ENCODE measurements around the gene KRI1. TPM values are rescaled to one million over a fixed set of nuclear protein-coding genes. Genes with fewer than 3 reads are reported as not detected.

Gene KRI1
- total RNA-seq = 64.8 and 65.0 TPM in 2 replicates

DNA sequence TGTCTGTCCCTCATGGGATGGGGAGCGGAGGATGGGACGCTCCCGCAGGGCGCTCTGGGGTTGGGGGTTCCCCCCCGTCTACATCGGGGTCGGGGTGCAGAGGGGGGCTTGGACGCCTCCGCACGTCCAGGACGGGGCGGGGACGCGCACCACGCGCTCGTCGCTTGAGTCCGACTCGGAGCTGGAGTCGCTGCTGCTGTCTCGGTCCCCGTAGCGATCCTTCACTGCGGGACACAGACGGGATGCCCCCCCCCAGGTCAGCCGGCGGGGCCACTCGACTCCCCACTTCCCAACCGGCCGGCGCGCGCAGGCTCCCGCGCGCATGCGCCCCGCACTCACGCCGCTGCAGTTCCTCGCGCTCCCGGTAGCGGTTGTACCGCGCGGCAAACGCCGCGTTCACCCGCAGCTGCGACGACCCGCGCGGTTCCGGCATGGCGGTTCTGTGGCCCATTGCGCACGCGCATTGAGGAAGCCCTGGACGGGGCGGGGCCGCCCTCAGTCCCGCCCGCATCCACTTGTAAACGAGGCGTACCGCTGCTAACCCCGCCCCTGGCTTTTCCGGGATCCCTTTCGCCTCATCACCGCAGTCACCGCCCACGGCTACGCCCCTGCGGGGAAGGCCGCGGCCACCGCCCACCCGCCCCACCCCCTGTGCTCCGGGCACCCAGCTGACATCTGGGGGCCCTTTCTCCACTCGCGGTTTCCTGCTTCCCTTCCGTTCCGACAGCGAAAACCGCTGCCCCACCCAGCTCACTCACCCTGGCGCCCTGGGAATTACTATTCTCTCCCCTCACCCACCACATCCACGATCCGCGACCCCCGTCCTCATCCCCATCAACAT, at the start of gene KRI1:
Gene KRI1 (minus strand): TSS at position 444 of the 841 bp plus-strand sequence. CDS start 11 bp downstream, at position 433.
- intact Hi-C loops (cut with micrococcal nuclease) = loop anchor here (1.0 to 5.0 kb wide), 16 partner anchors 11 to 527 kb away; partner anchors contain the start of genes CARM1, PPAN, RAVER1 and SMARCA4

DNA sequence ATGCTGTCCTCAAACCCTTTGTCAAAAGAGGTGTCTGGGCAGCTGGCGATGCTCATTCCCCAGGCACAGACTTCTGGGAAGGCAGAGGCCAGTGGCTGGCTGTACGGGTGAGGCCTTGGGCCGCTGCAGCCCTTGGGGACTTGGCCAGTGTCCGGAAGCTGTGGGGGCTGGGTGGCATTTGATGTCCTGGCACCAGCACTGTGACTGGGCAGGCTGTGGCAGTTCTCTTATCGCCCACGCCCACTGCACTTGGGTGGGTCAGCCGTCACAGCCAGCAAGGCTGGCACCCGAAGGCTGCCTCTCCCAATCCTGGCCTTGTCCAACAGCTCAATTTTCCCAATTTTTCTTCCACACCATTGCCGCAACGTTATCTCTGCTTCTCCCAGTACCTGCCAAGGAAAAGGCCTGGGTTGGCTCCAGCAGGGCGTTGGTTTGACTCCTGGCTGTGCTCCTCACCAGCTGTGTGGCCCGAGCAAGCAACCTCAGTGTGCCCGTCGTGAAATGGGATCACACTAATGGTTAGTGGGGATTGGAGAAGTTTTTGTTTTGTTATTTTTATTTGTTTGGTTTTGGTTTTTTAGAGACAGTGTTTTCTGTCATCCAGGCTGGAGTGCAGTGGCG, 46.8 kb upstream of the KRI1 start:
- intact Hi-C loops (cut with micrococcal nuclease) = no loop called here

DNA sequence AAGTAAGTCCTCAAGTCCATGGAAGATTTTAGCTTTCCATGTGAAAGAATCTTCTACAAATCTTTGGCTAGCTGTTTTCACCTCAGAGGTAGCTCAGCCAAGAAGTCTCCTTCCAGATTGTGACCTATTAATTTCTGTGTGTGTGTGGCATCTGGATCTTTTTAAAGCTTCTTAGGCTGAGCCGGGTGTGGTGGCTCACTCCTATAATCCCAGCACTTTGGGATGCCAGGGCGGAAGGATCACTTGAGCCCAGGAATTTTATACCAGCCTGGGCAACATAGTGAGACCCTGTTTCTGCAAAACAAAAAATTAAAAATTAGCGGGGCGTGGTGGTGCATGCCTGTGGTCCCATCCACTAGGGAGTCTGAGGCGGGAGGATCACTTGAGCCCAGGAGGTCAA, 46.1 kb upstream of the KRI1 start:
- intact Hi-C loops (cut with micrococcal nuclease) = no loop called here

DNA sequence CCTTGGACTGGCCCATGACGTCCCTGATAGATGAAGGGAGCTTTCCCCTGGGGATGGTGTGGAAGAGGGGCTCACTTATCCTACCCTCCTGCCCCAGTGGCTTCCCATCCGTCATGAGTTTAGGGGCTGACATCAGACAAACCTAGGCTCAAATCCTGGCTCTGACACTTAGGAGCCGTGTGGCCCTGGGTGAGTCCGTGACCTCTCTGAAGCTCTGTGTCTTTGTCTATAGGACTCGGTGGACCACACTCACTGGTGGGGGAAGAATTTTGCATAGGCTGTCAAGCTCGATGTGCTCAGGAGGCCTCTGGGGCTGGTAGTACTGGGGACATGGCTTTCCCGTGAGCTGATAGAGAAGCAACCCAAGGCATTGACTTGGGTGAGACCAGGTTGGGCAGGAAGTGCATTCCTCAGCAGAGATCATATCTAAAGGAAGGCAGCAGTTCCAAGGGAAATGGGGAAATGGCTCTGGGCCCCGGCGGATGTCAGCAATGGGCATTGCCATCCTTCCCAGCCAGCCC, 38.7 kb upstream of the KRI1 start:
- intact Hi-C loops (cut with micrococcal nuclease) = loop anchor here (1.0 kb wide), 2 partner anchors 20 to 23 kb away; no protein-coding TSS in a partner anchor

DNA sequence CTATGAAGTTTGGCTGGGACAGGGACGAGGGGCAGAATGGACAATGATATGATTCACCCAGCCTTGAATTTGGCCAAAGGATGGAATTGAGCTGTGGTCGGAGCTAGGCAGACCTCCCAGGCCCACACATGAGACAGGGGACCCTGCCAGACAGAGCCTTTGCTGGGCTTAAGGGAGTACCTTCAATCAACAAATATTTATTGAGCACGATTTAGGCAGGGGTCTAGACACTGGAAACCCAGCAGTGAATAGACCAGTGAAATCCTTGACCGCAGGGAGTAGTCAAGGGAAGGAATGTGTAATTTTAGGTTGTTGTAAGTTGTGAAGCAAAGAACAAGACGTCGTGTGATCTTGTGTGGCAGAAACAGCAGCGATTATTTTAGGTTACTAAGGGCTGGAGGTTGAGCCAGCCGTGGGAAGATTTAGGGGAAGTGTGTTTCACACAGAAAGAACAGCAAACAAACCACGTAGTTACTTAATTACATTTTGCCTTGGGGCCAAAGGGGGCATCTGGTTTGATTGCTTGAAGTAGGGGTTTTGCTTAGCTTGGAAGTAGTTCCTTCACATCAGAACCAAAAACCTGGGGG, 38.2 kb upstream of the KRI1 start:
- intact Hi-C loops (cut with micrococcal nuclease) = loop anchor here (1.0 to 2.0 kb wide), 6 partner anchors 9 to 91 kb away; no protein-coding TSS in a partner anchor

DNA sequence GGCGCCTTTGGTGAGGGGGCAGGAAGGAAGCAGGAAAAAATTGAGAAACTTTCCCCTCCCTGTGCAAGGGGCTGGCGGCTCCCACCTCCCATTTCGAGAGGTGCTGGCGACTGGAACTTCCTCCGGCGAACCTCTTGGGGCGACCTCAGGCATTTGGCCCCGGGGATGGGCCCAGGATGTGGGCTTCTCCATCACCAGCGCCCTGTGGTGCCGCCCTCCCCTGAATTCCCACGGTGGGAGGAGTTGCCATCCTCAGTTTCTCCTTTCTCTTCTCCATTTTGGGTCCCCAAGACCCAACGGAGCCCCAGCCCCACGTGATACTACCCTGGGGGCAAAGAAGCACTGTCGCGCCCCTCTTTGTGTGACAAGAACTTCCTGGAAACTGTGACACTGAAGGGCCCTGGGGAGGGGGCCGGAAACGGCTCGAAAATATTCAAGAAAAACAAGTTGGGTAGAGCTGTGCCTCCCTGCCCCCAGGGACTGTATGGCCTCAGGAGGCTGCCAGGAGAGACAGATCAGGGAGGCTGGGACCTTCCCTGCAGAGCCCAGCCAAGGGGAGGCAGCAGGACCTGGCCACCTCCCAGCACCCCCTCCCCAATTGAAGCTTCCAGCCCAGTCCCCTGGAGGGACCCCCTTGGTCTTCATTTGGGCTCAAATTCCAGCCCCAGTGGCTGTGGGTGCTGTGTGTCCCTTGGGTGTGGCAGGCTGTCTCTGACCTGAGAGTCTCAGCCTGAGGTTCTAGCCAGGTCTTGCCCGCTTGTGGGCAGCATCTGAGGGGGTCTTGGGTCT, 37.5 kb upstream of the KRI1 start:
- intact Hi-C loops (cut with micrococcal nuclease) = loop anchor here (1.0 to 2.0 kb wide), 4 partner anchors 8 to 92 kb away; no protein-coding TSS in a partner anchor

DNA sequence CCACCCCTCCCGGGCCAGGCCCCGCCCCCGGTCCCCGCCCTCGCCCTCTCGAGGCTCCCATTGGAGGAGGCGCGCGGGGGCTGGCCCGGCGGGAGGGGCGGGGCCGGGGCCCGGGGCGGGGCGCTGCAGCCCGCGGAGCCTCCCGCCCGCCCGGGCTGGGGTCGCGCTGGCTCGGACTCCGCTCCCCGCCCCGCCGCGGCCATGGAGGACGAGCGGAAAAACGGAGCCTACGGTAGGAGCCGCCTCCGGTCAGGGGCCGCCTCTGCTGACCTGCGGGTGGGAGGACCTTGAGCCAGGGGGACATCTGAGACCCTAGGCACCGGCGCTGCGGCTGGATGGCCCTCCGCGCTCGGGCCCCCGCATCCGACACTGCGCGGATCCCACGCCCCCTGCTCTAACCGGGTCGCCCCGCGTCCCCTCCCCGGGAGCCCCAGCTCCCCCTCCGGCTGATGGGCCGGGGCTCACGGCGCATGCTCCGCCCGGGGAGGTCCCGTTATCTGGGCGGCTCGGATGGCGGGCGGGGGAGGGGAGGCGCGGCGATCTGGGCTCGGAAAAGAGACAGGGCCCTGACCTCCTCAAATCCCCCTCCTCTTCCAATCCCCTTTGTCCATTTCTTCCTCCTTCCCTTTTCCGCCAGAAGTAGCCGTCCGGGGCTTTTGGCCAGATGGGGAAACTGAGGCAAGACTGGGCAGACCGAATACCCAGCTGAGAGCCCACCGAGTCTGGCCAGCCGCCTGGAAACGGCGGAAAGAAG, 36.7 kb upstream of the KRI1 start:
- intact Hi-C loops (cut with micrococcal nuclease) = loop anchor here (1.0 to 2.0 kb wide), 4 partner anchors 7 to 92 kb away; no protein-coding TSS in a partner anchor

DNA sequence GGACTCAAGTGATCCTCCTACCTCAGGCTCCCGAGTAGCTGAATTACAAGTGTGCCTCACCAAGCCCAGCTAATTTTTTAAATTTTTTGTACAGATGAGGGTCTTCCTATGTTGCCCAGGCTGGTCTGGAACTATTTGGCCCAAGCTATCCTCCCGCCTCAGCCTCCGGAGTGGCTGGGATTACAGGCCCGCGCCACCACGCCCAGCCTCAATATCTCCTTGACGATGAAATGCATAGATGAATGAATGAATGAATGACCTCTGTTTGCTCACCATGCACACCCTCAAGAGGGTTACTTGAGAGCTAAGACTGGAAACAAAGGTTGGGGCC, 36.2 kb upstream of the KRI1 start:
- intact Hi-C loops (cut with micrococcal nuclease) = loop anchor here (2.0 kb wide), 1 partner anchor 93 kb away; no protein-coding TSS in a partner anchor

DNA sequence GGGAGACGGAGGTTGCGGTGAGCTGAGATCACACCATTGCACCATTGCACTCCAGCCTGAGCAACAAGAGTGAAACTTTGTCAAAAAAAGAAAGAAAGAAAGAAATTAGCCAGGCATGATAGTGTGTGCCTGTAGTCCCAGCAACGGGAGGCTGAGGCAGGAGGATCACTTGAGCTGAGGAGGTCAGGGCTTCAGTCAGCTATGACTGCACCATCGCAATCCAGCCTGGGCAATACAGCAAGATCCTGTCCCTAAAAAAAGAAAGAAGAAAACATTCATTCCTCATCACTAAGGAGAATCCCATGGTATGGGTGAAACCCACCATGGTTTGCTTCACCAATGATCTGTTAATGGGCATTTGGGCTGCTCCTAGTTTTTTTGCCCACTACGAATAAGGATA, 34.3 kb upstream of the KRI1 start:
- intact Hi-C loops (cut with micrococcal nuclease) = no loop called here

DNA sequence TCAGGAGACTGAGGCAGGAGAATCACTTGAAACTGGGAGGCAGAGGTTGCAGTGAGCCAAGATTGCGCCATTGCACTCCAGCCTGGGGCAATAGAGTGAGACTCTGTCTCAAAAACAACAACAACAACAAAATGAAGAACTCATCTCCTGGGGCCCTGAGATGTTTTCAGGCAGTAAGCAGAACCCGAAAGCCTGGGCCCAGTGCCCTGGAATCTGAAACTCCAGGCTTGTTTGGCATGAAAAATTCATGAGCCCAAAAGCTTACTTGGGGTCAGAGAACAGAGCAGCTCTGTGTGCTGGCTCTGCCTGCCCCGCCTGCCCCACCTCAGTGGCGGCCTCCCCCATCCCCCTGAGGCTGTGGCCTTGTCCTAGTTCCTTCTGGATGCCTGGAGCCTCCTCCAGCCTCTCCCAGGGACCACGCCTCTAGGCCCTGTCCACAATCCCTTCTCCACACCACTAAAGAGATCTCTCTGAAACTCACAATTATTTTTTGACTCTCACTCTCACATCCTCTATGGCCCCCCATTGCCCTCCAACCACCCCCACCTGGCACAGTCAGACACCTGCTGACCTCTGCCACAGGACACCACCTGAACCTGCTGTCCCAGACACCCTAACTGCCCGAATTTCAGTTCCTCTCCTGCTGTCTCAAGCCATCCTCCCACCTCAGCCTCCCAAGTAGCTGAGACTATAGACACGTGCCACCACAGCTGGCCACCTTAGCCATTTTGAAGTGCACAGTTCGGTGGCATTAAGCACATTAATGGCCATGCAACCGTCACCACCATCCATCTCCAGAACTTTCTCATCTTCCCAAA, 28.2 kb upstream of the KRI1 start:
- intact Hi-C loops (cut with micrococcal nuclease) = no loop called here

DNA sequence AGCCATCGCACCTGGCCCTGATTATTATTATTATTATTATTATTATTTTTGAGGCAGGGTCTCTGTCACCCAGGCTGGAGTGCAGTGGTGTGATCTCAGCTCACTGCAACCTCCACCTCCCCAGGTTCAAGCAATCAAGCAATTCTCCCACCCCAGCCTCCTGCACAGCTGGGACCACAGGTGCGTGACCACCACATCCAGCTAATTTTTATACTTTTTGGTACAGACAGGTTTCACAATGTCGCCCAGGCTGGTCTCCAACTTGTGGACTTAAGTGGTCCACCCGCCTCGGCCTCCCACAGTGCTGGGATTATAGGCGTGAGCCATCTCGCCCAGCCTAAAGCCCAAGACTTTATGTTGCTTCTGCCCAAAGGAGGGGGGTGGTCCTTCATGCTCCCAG, 27.3 kb upstream of the KRI1 start:
- intact Hi-C loops (cut with micrococcal nuclease) = no loop called here

DNA sequence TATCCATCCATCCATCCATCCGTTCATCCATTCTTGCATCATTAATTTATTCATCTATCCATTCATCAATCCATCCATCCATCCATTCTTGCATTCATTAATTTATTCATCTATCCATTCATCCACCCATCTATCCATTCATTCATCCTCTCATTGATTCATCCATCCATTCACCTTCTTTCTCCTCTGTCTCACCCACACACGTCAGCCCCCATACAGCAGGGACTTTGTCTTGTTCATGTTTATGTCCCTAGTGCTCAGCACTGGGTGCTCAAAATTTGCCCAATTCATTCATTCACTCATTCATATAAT, 22.0 kb upstream of the KRI1 start:
- intact Hi-C loops (cut with micrococcal nuclease) = no loop called here

DNA sequence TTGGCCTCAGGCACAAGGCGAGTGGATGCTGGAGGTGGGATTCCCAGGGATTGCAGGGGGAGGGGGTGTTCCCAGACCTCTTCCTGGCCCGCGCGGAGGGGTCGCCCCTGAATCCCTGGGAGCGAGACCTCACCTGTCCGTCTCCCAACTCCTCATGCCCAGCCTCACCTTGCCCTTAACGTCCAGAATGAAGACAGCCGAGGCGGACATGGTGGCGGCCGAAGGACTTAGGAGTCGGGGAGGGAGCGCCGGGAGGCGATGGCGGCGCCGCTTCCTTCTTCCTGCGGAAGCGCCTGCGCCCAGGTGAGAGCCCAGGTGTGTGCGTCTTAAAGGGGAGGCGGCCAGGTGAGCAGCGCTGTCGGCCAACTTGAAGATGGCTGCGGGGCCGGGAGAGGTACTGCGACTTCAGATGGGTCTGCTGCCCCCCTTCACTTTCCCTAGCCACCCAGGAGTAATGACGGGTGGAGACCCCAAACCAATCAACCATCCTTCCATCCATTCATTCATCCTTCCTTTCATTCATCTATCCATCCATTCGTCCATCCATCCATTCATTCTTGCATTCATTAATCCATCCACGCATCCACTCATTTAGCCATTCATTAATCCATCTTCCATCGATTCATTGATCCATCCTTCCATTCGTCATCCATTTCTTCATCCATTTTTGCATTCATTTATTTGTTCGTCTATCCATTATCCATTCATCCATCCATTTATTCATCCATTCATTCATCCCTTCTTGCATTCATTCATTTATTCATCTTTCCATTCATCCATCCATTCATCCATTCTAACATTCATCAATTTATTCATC, 21.4 kb upstream of the KRI1 start, which contains the start of gene AP1M2:
Gene AP1M2 (minus strand): TSS at position 291 of the 817 bp plus-strand sequence. CDS start 81 bp downstream, at position 210.
- intact Hi-C loops (cut with micrococcal nuclease) = no loop called here

DNA sequence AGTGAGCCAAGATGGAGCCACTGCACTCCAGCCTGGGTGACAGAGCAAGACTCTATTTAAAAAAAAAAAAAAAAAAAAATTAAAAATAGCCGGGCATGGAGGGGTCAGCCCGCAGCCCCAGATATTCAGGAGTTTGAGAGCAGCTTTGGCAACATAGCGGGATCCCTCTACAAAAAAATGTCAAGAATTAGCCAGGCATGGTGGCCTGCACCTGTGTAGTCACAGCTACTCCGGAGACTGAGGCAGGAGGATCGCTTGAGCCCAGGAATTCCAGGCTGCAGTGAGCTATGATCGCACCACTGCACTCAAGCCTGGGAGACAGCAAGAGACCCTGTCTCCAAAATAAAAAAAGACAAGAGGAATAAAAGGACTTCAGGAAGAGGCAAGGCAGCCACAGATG, 20.6 kb upstream of the KRI1 start:
- intact Hi-C loops (cut with micrococcal nuclease) = no loop called here

DNA sequence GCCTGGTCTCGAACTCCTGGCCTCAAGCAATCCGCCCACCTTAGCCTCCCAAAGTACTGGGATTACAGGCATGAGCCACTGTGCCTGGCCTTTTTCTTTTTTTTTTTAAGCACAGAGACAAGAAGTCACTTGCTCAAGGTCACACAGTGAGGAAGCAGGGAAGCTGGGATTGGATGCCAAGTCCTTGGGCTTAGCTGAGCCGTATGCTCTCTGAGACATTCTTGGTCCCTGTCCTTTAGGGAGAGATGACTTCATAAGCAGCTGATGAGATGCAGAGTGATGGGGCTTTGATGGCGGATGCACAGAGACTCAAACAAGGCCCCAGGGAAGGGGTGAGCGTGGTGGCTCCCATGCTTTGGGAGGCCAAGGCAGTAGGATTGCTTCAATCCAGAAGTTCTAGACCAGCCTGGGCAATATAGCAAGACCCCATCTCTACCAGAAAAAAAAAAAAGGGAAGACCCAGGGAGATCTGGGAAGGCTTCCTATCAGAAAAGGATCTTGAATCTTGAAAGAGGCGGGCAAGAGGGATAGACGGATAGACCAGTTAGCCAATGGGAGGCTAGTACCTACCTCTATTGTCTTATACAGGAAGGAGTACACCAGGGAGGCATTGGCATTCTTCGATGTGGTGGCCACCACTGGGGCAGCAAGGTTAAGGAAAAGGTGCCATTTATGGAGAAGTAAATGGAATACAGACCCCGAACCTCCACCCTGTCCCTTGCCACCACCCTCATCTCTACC, 17.4 kb upstream of the KRI1 start:
- intact Hi-C loops (cut with micrococcal nuclease) = no loop called here

DNA sequence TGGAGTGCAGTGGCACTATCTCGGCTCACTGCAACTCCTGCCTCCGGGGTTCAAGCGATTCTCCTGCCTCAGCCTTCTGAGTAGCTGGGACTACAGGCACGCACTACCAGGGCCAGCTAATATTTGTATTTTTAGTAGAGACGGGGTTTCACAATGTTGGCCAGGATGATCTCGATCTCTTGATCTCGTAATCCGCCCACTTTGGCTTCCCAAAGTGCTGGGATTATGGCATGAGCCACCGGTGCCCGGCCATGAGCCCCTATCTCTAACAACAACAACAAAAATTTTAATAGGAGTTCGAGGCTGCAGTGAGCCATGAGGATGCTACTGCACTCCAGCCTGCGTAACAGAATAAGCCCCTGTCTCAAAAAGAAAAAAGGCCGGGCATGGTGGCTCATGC, 16.3 kb upstream of the KRI1 start:
- intact Hi-C loops (cut with micrococcal nuclease) = no loop called here

DNA sequence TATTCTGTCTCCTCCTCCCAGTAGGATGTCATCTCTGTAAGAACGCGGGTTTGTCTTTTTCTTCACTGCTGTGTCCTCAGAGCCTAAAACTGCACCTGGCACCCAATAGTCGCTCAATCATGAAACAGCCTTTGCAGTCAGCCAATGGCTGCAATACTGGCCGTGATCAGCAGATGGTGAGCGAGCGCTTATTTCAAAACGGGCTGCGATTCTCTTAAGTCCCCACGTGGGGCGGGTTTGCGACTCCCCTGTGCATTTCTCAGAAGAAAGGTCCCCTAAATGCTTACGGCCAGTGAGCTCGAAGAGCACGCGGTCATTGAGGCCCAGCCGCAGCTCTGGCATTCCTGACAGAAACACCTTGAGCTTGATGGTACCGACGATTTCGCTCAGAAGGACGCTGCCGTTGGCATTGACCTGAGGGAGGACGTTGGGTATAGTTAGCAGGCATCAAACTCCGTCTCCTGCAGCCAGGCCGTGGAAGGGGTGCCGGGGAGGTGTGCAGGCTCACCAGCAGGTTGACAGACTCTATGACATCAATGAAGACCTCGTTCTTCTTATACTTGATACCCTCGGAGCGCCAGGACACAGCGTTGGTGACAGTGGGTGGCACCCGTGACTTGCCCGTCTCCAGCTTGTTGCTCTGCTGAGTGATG, 15.3 kb upstream of the KRI1 start:
- intact Hi-C loops (cut with micrococcal nuclease) = loop anchor here (1.0 to 2.0 kb wide), 6 partner anchors 9 to 118 kb away; no protein-coding TSS in a partner anchor
